ENCODE results near the gene PCBD1. TPM values are rescaled to one million over a fixed set of nuclear protein-coding genes. Genes with fewer than 3 reads are reported as not detected.
A peak's percentile ranks its signal among the peaks of the same experiment; 100 is the strongest.

PCBD1 gene
- total RNA-seq, 1 donor from 2014 or later: 29.1 TPM

DNA sequence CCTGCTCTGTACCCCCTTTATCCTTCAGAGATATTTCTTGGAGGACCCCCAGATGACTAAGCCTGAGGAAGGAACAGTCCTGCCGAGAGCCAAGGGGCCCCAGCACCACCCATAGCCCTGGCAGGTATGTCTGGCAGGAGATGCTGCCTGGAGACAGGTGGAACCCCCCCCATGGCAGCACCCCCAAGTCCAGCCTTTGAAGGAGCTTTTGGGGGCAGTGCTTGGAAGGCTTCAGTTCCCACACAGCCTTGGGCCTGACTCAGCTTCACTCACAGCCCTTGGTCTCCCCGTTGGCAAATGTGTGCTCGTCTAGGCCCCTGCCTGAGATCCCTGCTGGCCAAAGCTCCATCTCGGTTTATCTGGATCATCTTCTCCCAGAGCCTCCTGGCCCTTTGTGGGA is 23.0 kb upstream of the PCBD1 start:
- H3K27ac Mint-ChIP-seq (ENCODE audit: unreplicated experiment): no peak overlapping the region
- H3K9me3 Mint-ChIP-seq (ENCODE audit: unreplicated experiment): no peaks in the 10 kb centered on the region
- DNase-seq: peak; percentile 3
- H3K4me1 Mint-ChIP-seq (ENCODE audit: low read depth, unreplicated experiment): peaks cover 22% of the 10 kb centered on the region
- H3K4me3 Mint-ChIP-seq (ENCODE audit: unreplicated experiment): no peak overlapping the region
- no peaks in the 10 kb centered on the region for H3K36me3 Mint-ChIP-seq (ENCODE audit: unreplicated experiment)
- H3K27me3 Mint-ChIP-seq (ENCODE audit: unreplicated experiment): peaks cover 4% of the 10 kb centered on the region
- TF ChIP-seq, protein P1, sequence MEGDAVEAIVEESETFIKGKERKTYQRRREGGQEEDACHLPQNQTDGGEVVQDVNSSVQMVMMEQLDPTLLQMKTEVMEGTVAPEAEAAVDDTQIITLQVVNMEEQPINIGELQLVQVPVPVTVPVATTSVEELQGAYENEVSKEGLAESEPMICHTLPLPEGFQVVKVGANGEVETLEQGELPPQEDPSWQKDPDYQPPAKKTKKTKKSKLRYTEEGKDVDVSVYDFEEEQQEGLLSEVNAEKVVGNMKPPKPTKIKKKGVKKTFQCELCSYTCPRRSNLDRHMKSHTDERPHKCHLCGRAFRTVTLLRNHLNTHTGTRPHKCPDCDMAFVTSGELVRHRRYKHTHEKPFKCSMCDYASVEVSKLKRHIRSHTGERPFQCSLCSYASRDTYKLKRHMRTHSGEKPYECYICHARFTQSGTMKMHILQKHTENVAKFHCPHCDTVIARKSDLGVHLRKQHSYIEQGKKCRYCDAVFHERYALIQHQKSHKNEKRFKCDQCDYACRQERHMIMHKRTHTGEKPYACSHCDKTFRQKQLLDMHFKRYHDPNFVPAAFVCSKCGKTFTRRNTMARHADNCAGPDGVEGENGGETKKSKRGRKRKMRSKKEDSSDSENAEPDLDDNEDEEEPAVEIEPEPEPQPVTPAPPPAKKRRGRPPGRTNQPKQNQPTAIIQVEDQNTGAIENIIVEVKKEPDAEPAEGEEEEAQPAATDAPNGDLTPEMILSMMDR (IDR thresholded peaks at IDR 0.05; ENCODE audit: partially characterized antibody, unreplicated experiment): no peak

DNA sequence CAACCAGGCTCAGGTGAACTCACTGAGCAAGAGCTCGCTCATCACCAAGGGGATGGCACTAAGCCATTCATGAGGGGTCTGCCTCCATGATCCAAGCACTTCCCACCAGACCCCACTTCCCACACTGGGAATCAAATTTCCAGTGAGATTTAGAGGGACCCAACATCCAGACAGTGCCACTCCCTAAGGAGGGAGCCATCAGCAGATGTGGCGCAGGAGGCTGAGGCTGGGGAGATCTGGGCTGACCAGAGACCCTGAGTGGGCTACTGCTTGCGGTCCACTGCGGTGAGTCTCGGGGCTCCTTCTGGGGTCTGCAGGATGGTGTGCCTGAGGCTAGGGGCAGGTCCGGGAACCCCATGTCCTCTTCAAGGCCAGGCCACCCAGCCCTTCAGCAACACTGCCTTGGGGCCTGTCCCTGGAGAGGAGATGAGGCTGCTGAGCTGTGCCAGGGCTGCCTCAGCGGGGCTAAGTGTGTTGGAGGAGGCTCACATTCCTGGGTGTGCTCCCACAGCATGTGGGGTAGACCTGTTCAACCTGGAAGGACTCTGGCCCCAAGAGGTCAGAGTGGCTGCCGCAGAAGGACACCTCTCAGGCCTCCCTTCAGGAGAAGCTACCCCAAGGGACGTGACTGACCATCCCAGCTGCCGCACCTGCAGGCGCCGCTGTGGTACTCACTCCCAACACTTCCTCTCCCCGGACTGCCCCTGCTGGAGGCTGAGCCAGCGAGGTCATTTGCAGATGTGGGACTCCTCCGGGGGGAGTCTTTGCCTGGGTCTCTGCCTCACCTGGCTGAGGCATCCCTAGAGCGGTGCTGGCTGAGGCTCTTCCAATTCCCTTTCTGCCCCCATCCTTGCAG is 22.3 kb upstream of the PCBD1 start:
- peak; percentile 10 for DNase-seq
- Mint-ChIP-seq H3K27me3 (ENCODE audit: unreplicated experiment) (peaks cover 4% of the 10 kb centered on the region), H3K27ac (ENCODE audit: unreplicated experiment) (no peak overlapping the region), H3K4me1 (ENCODE audit: low read depth, unreplicated experiment) (peaks cover 22% of the 10 kb centered on the region), H3K4me3 (ENCODE audit: unreplicated experiment) (no peak overlapping the region), H3K36me3 (ENCODE audit: unreplicated experiment) (no peaks in the 10 kb centered on the region), H3K9me3 (ENCODE audit: unreplicated experiment) (no peaks in the 10 kb centered on the region)
- TF ChIP-seq, protein P1 (IDR thresholded peaks at IDR 0.05; ENCODE audit: partially characterized antibody, unreplicated experiment): no peak

DNA sequence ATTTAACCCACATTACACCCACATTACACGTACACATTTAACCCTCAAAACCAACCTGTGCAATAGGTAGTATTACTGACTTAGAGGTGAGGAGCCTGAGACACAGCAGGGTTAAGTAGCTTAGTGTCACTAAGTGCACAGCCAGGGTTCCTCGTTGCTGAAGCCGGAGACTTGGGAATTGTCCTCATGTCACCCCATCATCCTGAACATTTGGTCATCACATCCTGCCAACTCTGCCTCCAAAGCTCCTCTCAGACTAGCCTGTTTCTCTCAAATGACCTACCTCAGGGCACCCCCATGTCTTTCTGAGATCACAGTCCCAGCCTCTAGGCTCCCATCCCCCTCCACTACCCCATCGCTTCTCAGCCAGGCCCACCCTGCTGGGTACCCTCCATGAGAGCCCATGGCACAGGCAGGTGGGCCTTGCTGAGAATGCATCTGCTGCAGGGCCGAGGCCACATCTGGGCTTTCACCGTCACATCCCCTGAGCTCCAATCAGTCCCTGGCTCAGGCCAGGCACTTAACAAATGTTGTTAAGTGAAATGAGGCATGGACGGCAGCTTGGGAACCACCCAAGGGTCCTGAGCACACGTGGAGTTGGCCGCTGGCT is 21.1 kb upstream of the PCBD1 start:
- Mint-ChIP-seq H3K36me3 (ENCODE audit: unreplicated experiment) (no peaks in the 10 kb centered on the region), H3K9me3 (ENCODE audit: unreplicated experiment) (no peaks in the 10 kb centered on the region), H3K4me1 (ENCODE audit: low read depth, unreplicated experiment) (peaks cover 22% of the 10 kb centered on the region), H3K27ac (ENCODE audit: unreplicated experiment) (no peak overlapping the region), H3K27me3 (ENCODE audit: unreplicated experiment) (peaks cover 4% of the 10 kb centered on the region), H3K4me3 (ENCODE audit: unreplicated experiment) (no peak overlapping the region)
- peak; percentile 15 for DNase-seq
- TF ChIP-seq, protein P1 (IDR thresholded peaks at IDR 0.05; ENCODE audit: partially characterized antibody, unreplicated experiment): no peak

DNA sequence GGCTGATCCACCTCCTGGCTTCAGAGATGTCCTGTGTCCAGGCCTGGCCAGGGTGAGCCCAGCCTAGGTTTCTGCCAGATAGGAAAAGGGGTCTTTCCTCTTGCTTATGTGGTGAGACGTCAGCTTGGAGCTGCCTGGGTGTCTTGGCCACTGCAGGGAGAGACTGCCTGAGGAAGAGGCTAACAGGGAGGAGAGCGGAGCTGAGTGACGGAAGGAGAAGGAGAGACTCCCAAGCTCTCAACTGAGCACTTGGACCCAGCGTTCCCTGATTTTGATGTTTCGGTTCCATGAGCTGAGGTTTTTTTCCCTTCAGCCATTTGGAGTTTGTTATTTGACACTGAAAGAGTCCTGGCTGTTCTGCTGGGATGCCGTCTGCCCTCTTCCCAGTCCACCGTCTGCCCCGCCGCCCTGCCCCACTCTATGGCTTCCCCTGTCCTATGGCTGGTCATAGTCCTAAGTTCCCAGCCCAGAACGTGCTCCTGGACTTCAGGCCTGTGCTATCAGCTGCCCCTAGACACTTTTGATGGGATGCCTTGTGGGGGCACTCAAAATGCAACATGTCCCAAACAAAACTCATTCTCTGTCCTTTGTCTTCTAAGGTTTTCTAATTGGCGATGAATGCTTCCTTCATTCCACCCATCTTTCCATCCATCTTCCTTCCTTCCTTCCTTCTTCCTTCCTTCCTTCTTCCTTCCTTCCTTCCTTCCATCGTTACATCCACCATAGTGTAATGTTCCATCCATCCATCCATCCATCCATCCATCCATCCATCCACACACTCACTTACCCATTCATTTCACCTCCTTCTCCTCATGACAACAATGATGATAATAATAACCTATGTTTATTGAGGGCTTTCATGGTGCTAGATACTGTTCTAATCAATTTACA is 20.3 kb upstream of the PCBD1 start:
- H3K36me3 Mint-ChIP-seq (ENCODE audit: unreplicated experiment): no peaks in the 10 kb centered on the region
- H3K27ac Mint-ChIP-seq (ENCODE audit: unreplicated experiment): no peak overlapping the region
- H3K4me3 Mint-ChIP-seq (ENCODE audit: unreplicated experiment): peak overlapping the region; percentile 18
- H3K9me3 Mint-ChIP-seq (ENCODE audit: unreplicated experiment): no peaks in the 10 kb centered on the region
- H3K27me3 Mint-ChIP-seq (ENCODE audit: unreplicated experiment): peaks cover 4% of the 10 kb centered on the region
- TF ChIP-seq, protein P1 (IDR thresholded peaks at IDR 0.05; ENCODE audit: partially characterized antibody, unreplicated experiment): no peak
- peaks cover 22% of the 10 kb centered on the region for H3K4me1 Mint-ChIP-seq (ENCODE audit: low read depth, unreplicated experiment)
- peak; percentile 17 for DNase-seq

Data from glutamatergic neuron (in vitro differentiated cells).